GM19239 (cell line): ENCODE results near the gene BPIFA3.
"Not testable (repeated sequence)": the region's sequence is repeated elsewhere in the genome, so short reads cannot be mapped to it uniquely, and the experiment has no call there.

Experiments
- DNase-seq: peaks from one replicate; pipeline ENCODE4 v3.0.0; 2011; ENCODE audit warnings: low spot score; ENCODE audit not compliant: insufficient read length
- FAIRE-seq: peaks from 2 replicates; lab custom pipeline; 2011; peaks lifted over from hg19 to GRCh38; lab: Jason Lieb, UNC

BPIFA3 gene

GRCh38 chr20:33217052-33217451 is at the start of gene BPIFA3:
Gene BPIFA3 (plus strand): TSS chr20:33217352. CDS start chr20:33217537, 185 bp downstream.
- no peak for FAIRE-seq
- no peak for DNase-seq

- no peak for DNase-seq
- no peak for FAIRE-seq
Observed at GRCh38 chr20:33167859-33168258, 49.3 kb upstream of the BPIFA3 start, which contains the start of gene BPIFA2. Gene BPIFA2 (plus strand): TSS chr20:33168159. CDS start chr20:33169146, 987 bp downstream.

- peak; percentile 33 for FAIRE-seq
- DNase-seq = no peak
Observed at GRCh38 chr20:33169176-33169794, 47.9 kb upstream of the BPIFA3 start.

- FAIRE-seq (no peak), DNase-seq (no peak)
Observed at GRCh38 chr20:33172781-33173180, 44.4 kb upstream of the BPIFA3 start.

GRCh38 chr20:33175123-33175522 is 42.0 kb upstream of the BPIFA3 start:
- no peak for DNase-seq
- no peak for FAIRE-seq

GRCh38 chr20:33176101-33176500 is 41.1 kb upstream of the BPIFA3 start:
- FAIRE-seq (no peak), DNase-seq (no peak)

- DNase-seq (no peak), FAIRE-seq (no peak)
Observed at GRCh38 chr20:33177866-33178265, 39.3 kb upstream of the BPIFA3 start.

- FAIRE-seq = no peak
- DNase-seq = no peak
Observed at GRCh38 chr20:33178726-33179125, 38.4 kb upstream of the BPIFA3 start.

GRCh38 chr20:33180169-33180568 is 37.0 kb upstream of the BPIFA3 start:
- DNase-seq = no peak
- no peak for FAIRE-seq

GRCh38 chr20:33181482-33182093 is 35.6 kb upstream of the BPIFA3 start:
- FAIRE-seq = no peak
- no peak for DNase-seq

GRCh38 chr20:33183312-33183711 is 33.8 kb upstream of the BPIFA3 start:
- DNase-seq (no peak), FAIRE-seq (no peak)

- not testable (repeated sequence) for FAIRE-seq
Observed at GRCh38 chr20:33185031-33185590, 32.0 kb upstream of the BPIFA3 start.

GRCh38 chr20:33187491-33187890 is 29.7 kb upstream of the BPIFA3 start:
- DNase-seq (no peak), FAIRE-seq (no peak)

More at GRCh38 chr20:33185031-33185590, 32.0 kb upstream of the BPIFA3 start:
- DNase-seq = not testable (repeated sequence)

GRCh38 chr20:33188421-33188820 is 28.7 kb upstream of the BPIFA3 start:
- no peak for FAIRE-seq
- DNase-seq = no peak

GRCh38 chr20:33191484-33191883 is 25.7 kb upstream of the BPIFA3 start:
- no peak for DNase-seq
- FAIRE-seq = no peak

- no peak for FAIRE-seq
- no peak for DNase-seq
Observed at GRCh38 chr20:33191955-33192354, 25.2 kb upstream of the BPIFA3 start.

GRCh38 chr20:33192912-33193501 is 24.1 kb upstream of the BPIFA3 start:
- FAIRE-seq = no peak
- no peak for DNase-seq

GRCh38 chr20:33199026-33199425 is 18.1 kb upstream of the BPIFA3 start:
- DNase-seq (no peak), FAIRE-seq (no peak)

- FAIRE-seq = no peak
- no peak for DNase-seq
Observed at GRCh38 chr20:33202451-33202850, 14.7 kb upstream of the BPIFA3 start.

GRCh38 chr20:33203444-33203843 is 13.7 kb upstream of the BPIFA3 start:
- DNase-seq = no peak
- no peak for FAIRE-seq

- FAIRE-seq (no peak), DNase-seq (peak; percentile 50)
Observed at GRCh38 chr20:33209789-33210188, 7.4 kb upstream of the BPIFA3 start.
